ENCODE data around the gene MST1.
A peak's percentile ranks its signal among the peaks of the same experiment; 100 is the strongest.

- TF ChIP-seq GABPA (tag; conservative IDR thresholded peaks at IDR 0.05; ENCODE audit: low read depth): no peak
- TF ChIP-seq PRDM10 (IDR thresholded peaks at IDR 0.05; ENCODE audit: partially characterized antibody): no peak
- TF ChIP-seq MYC (IDR thresholded peaks at IDR 0.05; ENCODE audit: low read depth, low read length): no peak
- TF ChIP-seq MYC (CRISPR knock-in tag; IDR thresholded peaks at IDR 0.05; ENCODE audit: borderline replicate concordance, low read depth): no peak
- TF ChIP-seq REST (IDR thresholded peaks at IDR 0.05; ENCODE audit: borderline replicate concordance): no peak
- no peak for TF ChIP-seq REST (CRISPR knock-in tag; IDR thresholded peaks at IDR 0.05; ENCODE audit: low read depth)
- no peak for TF ChIP-seq POLR2A (conservative IDR thresholded peaks at IDR 0.05)
- no peak for TF ChIP-seq CCAR2 (IDR thresholded peaks at IDR 0.05; ENCODE audit: low read depth, low read length)
- peak; percentile 10 to 28 (median 15); a peak in 2 of 6 replicates for TF ChIP-seq CTCF (IDR thresholded peaks at IDR 0.05 in 2 of 3, conservative IDR thresholded peaks at IDR 0.05 in 1 of 3; ENCODE audit: insufficient read depth in 2 of 3, low read depth in 1 of 3, low read length in 3 of 3)
Measured at GRCh38 chr3:49668414-49668797, 20.9 kb downstream of the MST1 start.
